GM19035 (cell line): Measurements from ENCODE around the gene NDUFAF5.

Experiments
- ATAC-seq: cut with Tn5 transposase; IDR thresholded peaks from one replicate; pipeline ENCODE4 v1.9.1; 2021; ENCODE audit not compliant: unreplicated experiment

NDUFAF5 gene

GRCh38 chr20:13775867-13776266 is 9.0 kb upstream of the NDUFAF5 start:
- no peak for ATAC-seq

GRCh38 chr20:13777171-13777601 is 7.6 kb upstream of the NDUFAF5 start:
- no peak for ATAC-seq

DNA sequence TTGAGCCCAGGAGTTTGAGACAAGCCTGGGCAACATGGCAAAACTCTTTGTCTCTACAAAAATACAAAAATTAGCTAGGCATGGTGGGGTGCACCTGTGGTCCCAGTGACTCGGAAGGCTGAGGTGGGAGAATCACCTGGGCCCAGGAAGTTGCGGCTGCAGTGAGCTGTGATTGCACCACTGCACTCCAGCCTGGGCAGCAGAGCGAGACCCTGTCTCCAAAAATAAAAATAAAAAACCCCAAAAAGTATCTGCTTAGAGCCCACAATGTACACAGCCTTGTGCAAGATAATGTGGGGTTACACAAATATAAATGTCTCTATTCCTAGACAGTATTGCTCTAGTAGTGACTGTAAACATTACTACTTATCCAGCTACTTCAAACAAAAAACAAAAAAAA is 6.0 kb upstream of the NDUFAF5 start:
- ATAC-seq: no peak

GRCh38 chr20:13783528-13783927 is 1.3 kb upstream of the NDUFAF5 start:
- no peak for ATAC-seq

DNA sequence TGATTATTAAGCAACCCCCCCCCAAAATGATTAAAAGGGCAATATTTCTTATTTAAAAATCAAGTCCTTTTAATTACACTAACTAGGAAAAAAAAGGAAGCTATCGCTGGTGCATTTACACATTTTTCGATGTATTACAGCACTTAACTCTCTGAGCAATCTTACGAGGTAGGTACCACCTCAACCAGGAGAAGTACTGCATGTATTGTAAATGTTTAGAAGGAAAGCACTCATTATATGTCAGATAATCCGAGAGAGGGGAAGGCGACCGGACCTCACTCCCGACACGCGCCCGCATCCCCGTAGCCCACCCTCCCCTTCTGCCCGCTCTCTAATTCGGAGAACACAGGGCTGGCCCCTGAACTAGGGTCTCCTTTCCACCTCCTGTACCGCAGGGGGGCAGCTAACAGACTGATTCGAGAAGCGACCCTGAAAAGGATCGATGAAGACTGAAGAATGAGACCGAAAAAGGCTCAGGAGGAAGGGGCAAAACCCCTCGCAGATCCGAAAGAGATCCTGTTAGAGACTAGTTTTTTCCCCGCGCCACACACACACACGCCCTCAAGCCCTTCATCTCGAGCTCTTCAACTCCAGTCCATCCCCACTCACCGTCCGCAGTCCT is 446 bp upstream of the NDUFAF5 start:
- ATAC-seq: peak; percentile 7

DNA sequence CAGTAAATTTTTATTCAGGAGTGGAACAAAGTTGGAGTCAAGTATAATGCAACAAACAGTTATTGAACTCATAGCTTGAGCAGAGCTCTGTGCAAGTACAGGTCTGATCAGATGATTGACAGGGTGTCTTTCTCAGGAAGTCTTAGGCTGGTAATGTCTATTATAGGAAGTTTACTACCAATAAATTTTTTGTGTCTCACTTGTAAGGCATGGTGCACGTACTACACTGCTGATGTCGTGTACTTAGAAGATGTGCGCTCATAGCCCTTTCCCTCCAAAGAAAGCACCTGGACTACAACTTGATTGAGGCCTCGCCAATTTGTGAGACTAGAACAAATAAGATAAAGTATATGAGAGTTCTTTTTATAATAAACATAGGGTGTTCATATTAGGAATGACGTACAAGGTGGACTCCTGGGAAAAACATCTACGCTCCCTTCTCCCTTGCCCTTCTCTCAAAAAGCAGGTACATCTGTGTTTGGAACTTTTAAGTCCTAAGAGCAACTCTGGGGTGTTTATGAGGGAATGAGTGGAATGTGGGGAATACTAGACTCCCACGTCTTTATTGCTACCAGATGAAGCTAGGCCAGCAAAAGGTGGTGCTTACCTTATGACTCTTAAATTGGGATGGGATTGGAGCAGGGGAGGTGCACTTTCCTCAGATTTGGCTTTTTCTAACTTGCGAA is 1.5 kb downstream of the NDUFAF5 start:
- no peak for ATAC-seq

GRCh38 chr20:13788167-13788834 is 3.5 kb downstream of the NDUFAF5 start:
- peak; percentile 29 for ATAC-seq

GRCh38 chr20:13790708-13791107 is 5.9 kb downstream of the NDUFAF5 start:
- no peak for ATAC-seq

DNA sequence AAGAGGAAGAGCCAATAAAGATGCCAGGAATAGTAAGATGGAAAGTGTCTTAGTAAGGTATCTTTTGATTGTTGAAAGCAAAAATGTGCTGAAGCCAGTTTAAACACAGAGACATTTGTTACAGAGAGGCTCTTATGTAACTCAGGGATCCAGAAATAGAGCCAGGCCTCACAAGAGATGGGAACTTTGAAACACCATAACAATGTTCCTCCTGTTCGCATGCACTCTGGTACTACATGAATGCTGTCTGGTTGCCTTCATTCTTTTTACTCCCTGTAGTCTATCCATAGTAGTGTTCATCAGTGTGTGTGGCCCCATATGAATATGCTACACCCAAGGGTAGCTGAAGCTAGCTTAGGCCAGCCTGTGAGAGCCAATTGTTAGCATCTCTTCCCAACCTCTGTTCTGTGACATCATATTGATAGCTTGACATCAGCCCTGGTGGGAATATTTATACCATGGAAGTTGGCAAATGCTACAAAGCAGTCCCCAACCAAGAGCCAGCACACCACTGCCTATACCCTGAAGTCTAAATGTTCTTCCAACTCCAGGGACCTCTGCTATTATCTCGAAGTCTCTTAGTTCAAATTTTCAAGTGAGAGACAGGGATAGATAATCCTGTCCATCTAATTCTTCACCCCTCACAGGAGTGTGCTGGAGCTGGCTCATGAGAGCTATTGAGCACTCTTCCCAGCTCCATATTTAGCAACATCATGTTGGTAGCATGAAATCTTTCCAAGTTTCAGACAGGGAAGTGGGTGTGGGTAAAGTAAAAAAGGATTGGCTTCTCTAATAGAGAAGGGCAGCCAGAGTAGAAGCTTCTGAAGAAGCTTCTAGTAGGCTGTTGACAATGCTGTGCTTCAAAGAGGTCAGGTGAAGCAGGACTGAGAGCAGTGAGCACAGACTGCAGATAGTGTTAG is 7.0 kb downstream of the NDUFAF5 start:
- ATAC-seq: no peak

GRCh38 chr20:13793001-13793400 is 8.2 kb downstream of the NDUFAF5 start:
- no peak for ATAC-seq

DNA sequence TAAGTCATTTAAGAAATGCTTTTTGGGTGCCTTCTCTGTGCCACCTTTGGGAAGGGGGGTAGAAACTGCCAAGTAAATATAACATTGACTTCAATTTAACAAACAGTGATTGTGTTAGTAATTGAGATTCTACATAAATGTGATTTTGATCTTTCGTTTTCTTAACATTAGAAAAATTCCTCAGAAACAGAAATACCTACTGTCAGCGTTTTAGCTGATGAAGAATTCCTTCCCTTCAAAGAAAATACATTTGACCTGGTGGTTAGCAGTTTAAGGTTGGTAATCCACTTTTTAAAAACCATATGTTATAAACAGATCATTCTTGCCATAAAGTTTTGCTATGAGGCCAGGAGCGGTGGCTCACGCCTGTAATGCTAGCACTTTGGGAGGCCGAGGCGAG is 9.8 kb downstream of the NDUFAF5 start:
- no peak for ATAC-seq

DNA sequence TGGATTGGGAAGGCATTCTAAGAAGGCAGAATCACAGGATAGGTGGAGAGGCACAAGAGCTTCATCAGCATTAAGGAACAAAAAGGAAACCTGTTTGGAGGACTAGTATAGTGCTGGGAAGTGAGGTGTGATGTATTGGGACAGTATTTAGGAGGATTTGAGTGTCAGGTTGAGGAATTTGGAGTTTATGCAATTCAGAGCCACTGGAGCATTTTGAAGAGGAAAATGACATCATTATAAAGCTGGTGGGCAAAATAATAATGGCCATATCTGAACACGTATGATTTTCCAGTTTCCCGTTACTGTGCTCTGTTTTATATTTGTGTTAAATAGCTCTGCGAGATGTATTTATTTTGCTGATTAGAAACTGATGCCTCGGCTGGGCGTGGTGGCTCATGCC is 14.2 kb downstream of the NDUFAF5 start:
- no peak for ATAC-seq

DNA sequence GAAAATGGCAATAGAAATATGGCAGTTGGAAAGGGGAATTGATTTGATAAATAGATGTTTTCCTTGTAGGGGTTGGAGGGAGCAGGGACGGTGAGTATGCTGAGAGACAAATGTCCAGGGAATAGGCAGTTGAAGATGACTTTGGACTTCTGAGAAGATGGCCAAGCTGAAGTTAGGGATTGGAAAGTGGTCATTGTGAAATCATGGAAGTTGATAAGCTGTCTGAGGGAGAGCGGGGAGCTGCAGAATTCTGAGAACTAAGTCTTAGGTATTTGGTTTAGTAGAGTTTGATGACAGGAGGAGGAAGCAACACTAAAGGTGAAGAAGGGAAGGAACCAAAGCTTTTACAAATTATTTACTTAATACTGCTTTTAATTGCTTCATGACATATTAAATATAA is 15.1 kb downstream of the NDUFAF5 start:
- no peak for ATAC-seq

GRCh38 chr20:13800728-13801134 is 15.9 kb downstream of the NDUFAF5 start:
- ATAC-seq: no peak

DNA sequence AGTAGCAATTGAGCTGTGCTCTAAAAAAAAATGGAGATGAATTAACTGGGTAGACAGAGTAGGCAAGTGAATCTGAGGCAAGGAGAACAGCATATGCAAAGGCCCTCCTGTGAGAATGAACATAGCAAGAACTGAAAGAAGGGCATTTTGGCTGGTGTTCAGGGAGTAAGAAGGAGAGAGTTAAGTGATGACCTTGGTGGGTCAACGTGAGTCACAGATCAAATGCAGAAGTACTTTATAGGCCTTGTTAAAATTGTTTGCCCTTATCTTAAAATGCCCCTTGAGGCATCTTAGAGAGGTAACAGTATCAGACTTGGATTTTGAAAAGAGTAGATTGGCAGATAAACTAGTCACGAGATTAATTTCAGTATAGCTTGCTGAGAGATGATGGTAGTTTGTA is 24.5 kb downstream of the NDUFAF5 start:
- ATAC-seq: no peak

GRCh38 chr20:13809855-13810254 is 25.0 kb downstream of the NDUFAF5 start:
- no peak for ATAC-seq

GRCh38 chr20:13810446-13810845 is 25.6 kb downstream of the NDUFAF5 start:
- no peak for ATAC-seq

DNA sequence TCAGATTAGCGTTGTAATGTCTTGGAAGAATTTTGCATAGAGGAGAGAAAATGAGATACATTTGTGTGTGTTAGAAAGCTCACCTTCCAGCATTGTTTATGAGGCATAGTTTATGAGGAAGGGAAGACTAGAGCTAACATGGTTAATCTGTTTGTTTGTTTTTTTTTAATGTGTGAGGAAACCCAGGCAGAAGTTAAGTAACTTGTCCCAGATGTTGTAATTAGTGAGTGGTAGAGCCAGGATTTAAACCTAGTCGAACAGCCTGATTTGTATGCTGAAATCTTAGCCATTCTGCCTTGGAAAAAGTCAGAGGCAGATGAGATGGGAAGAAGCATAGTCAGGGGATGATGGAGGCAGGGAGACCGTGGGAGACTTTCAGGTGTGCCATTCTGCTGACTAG is 29.1 kb downstream of the NDUFAF5 start:
- no peak for ATAC-seq

- no peak for ATAC-seq
Observed at GRCh38 chr20:13814672-13815071, 29.8 kb downstream of the NDUFAF5 start.

- no peak for ATAC-seq
Observed at GRCh38 chr20:13816757-13817156, 31.9 kb downstream of the NDUFAF5 start.

- ATAC-seq: no peak
Observed at GRCh38 chr20:13817342-13817741, 32.5 kb downstream of the NDUFAF5 start.
